ENCODE measurements around the gene MPP4. TPM values are rescaled to one million over a fixed set of nuclear protein-coding genes. Genes with fewer than 3 reads are reported as not detected.

The MPP4 gene
- total and polyA plus RNA-seq, 10 of the 15 experiments (the other 5 are each of a cell fraction or from before 2014, with no cell fraction given): 0.03 to 0.14 (median 0.05) TPM; not detected in 4

DNA sequence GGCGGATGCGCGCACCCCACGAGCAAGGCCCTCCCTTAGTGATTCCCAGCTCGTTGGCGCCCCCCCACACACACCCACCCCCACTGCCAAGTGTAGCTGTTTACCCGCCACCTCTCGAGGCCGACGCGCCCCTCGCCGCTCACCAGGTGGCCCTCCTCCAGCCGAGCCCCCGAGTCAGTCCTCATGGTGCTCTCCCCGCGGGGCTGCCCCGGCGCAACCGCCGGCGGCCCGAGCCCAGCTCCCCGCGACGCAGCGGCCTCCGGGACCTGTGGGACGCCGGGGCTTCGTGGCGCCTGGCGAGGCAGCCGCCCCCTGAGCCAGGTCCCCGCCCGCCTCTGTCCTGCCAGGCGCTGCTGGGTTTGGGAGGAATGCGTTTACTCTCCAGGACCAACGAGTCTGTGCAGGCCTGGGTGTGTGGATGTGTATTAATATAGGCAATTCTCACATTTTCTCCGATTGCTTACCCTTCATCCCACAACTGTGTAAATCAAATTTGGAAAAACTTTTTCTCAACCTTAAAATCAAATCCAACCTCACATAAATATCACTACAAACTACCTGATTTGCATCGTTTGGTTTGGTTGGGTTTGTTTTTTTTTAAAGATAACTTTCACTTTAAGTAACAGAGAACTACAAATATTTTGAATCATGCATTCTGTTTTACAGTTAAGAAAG is 55.1 kb downstream of the MPP4 start, which contains the start of gene TMEM237:
TMEM237 (minus strand) TSS at position 288 of the 675 bp plus-strand sequence; CDS start at position 185, 103 bp downstream.
- intact Hi-C loops (cut with micrococcal nuclease; ENCODE audit: unreplicated experiment) (loop anchor here (2.0 to 10.0 kb wide), 3 partner anchors 191 to 407 kb away; partner anchors contain the start of genes CASP8, STRADB and TRAK2), in situ Hi-C loops (cut with MboI) (no loop called here)
- ChIA-PET RAD21 (ENCODE audit: unreplicated experiment) (interaction anchor here (0.6 to 1.8 kb wide), 4 partner anchors 19 to 1167 kb away, joined by 3 to 5 read pairs (median 3); partner anchors contain the start of genes ALS2, STRADB and TRAK2), CTCF (interaction anchor here (0.9 to 1.9 kb wide), 4 partner anchors 21 to 458 kb away, joined by 3 to 6 read pairs (median 3); no protein-coding TSS in a partner anchor), SMC1A (ENCODE audit: uncharacterized antibody, unreplicated experiment) (no interaction called here), POLR2A (interaction anchor here (0.5 to 0.6 kb wide), 2 partner anchors 138 to 559 kb away, joined by 3 read pairs; partner anchors contain the start of gene ALS2)
- H3K4me3 ChIP-seq: peak within 1 kb of the TSS; percentile 94
- H3K27ac ChIP-seq (ENCODE audit: control insufficient read depth, insufficient read depth): peak within 1 kb of the TSS; percentile 85
- peak within 1 kb of the TSS; percentile 85 for H3K9ac ChIP-seq (ENCODE audit: control insufficient read depth, insufficient read depth, low read length)
- H3K27me3 ChIP-seq (replicated peaks in 1 of 2; ENCODE audit: control insufficient read depth in 2 of 2, insufficient read depth in 2 of 2, low read length in 1 of 2): no peaks in the 10 kb centered on the region
- peak within 1 kb of the TSS; percentile 89 for H2AFZ ChIP-seq (ENCODE audit: control insufficient read depth, low read depth, low read length)
- ATAC-seq: peak; percentile 73
- peak within 1 kb of the TSS; percentile 91 for H3K4me2 ChIP-seq (ENCODE audit: control insufficient read depth, insufficient read depth)
- TF ChIP-seq EGR1 (IDR thresholded peaks at IDR 0.05; ENCODE audit: borderline replicate concordance in 1 of 2, low read depth in 2 of 2, low read length in 2 of 2) (0 out of 3 replicates have a peak, but pooled peaks of 1 of the 2 experiments have one; percentile 17), CHD1 (IDR thresholded peaks at IDR 0.05; ENCODE audit: low read depth, low read length) (no peak), ETV6 (conservative IDR thresholded peaks at IDR 0.05 in 1 of 2, IDR thresholded peaks at IDR 0.05 in 1 of 2; ENCODE audit: borderline replicate concordance in 1 of 2, low read depth in 1 of 2) (no peak), BACH1 (IDR thresholded peaks at IDR 0.05; ENCODE audit: borderline replicate concordance) (0 out of 2 replicates have a peak, but pooled peaks have one; percentile 44), RELA (IDR thresholded peaks at IDR 0.05; ENCODE audit: borderline replicate concordance, partially characterized antibody) (peak; percentile 20), SMARCA5 (IDR thresholded peaks at IDR 0.05) (0 out of 2 replicates have a peak, but pooled peaks have one; percentile 25), ASH2L (IDR thresholded peaks at IDR 0.05; ENCODE audit: borderline replicate concordance, low read depth) (0 out of 2 replicates have a peak, but pooled peaks have one; percentile 18), ZNF207 (IDR thresholded peaks at IDR 0.05; ENCODE audit: borderline replicate concordance) (0 out of 2 replicates have a peak, but pooled peaks have one; percentile 34), LARP7 (IDR thresholded peaks at IDR 0.05) (0 out of 2 replicates have a peak, but pooled peaks have one; percentile 16)
- TF ChIP-seq, protein P1, sequence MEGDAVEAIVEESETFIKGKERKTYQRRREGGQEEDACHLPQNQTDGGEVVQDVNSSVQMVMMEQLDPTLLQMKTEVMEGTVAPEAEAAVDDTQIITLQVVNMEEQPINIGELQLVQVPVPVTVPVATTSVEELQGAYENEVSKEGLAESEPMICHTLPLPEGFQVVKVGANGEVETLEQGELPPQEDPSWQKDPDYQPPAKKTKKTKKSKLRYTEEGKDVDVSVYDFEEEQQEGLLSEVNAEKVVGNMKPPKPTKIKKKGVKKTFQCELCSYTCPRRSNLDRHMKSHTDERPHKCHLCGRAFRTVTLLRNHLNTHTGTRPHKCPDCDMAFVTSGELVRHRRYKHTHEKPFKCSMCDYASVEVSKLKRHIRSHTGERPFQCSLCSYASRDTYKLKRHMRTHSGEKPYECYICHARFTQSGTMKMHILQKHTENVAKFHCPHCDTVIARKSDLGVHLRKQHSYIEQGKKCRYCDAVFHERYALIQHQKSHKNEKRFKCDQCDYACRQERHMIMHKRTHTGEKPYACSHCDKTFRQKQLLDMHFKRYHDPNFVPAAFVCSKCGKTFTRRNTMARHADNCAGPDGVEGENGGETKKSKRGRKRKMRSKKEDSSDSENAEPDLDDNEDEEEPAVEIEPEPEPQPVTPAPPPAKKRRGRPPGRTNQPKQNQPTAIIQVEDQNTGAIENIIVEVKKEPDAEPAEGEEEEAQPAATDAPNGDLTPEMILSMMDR (IDR thresholded peaks at IDR 0.05 in 2 of 3, conservative IDR thresholded peaks at IDR 0.05 in 1 of 3; ENCODE audit: control insufficient read depth in 2 of 3, extremely low read depth in 1 of 3, insufficient read depth in 1 of 3, low read depth in 3 of 3, low read length in 3 of 3): 0 out of 6 replicates have a peak, but pooled peaks of 2 of the 3 experiments have one; percentile 11 to 15
- H3K36me3 ChIP-seq (ENCODE audit: control insufficient read depth in 2 of 2, insufficient read depth in 2 of 2, low read length in 1 of 2): no peaks in the 10 kb centered on the region
- no peak for DNase-seq (ENCODE audit: low read depth, low spot score)
- no TSS peak for BruUV-seq (replicated peaks)
- 0 out of 2 replicates have a peak, but pooled peaks cover 2% of the 10 kb centered on the region for H3K79me2 ChIP-seq (ENCODE audit: control insufficient read depth, insufficient read depth, low read length)
- H3K9me3 ChIP-seq (replicated peaks; ENCODE audit: control insufficient read depth, insufficient read depth, low read length): no peaks in the 10 kb centered on the region
- H3K4me1 ChIP-seq (ENCODE audit: control insufficient read depth, insufficient read depth, low read length): no peaks in the 10 kb centered on the region
- H4K20me1 ChIP-seq (ENCODE audit: control insufficient read depth, insufficient read depth): no peaks in the 10 kb centered on the region
- FAIRE-seq: no peak
- WGBS (ENCODE audit: insufficient coverage, insufficient replicate concordance, low lambda C conversion rate, missing lambda C conversion rate): 1% methylated on average over 26 of the region's 41 CpGs
